GM23338 (cell line): ENCODE data around the gene POR. TPM values are rescaled to one million over a fixed set of nuclear protein-coding genes. Genes with fewer than 3 reads are reported as not detected.

ENCODE experiments used
- ATAC-seq: fragments of 200-7000 bp; cut with Tn5 transposase; 3 replicates; pipeline ENCODE4 v1.9.1; 2020
- DNase-seq: peaks from one replicate; pipeline ENCODE4 v3.0.0-alpha.2; 2015; ENCODE audit warnings: low spot score
- H2AFZ ChIP-seq: fragments of 200-600 bp; sonication (generic); 2 replicates; pipeline ENCODE4 v1.8.0; 2016; ENCODE audit warnings: antibody characterized with exemption, mild to moderate bottlenecking, moderate library complexity
- H3F3A ChIP-seq: fragments of 200-600 bp; sonication (generic); replicated peaks from 2 replicates; pipeline ENCODE4 v1.8.0; 2017; ENCODE audit warnings: antibody characterized with exemption, mixed run types, low read depth
- H3K27ac ChIP-seq: fragments of 200-600 bp; sonication (generic); 2 replicates; pipeline ENCODE4 v1.6.1; 2016; ENCODE audit warnings: low read depth
- H3K27me3 ChIP-seq: fragments of 200-600 bp; sonication (generic); 2 replicates; pipeline ENCODE4 v1.8.0; 2016; ENCODE audit warnings: mild to moderate bottlenecking, mixed run types, moderate library complexity; ENCODE audit not compliant: insufficient read depth
- H3K36me3 ChIP-seq: fragments of 200-600 bp; sonication (generic); 2 replicates; pipeline ENCODE4 v1.8.0; 2016; ENCODE audit warnings: mild to moderate bottlenecking; ENCODE audit not compliant: insufficient read depth
- H3K4me1 ChIP-seq: fragments of 200-600 bp; sonication (generic); 2 replicates; pipeline ENCODE4 v1.8.0; 2016; ENCODE audit warnings: mild to moderate bottlenecking, moderate library complexity; ENCODE audit not compliant: insufficient read depth
- H3K4me2 ChIP-seq: fragments of 200-600 bp; sonication (generic); 2 replicates; pipeline ENCODE4 v1.7.1; 2017; ENCODE audit warnings: mixed run types
- H3K4me3 ChIP-seq: fragments of 200-600 bp; sonication (generic); 2 replicates; pipeline ENCODE4 v1.6.1; 2016; ENCODE audit warnings: mixed run types
- H3K79me2 ChIP-seq: fragments of 200-600 bp; sonication (generic); replicated peaks from 2 replicates; pipeline ENCODE4 v1.8.0; 2017; ENCODE audit warnings: mild to moderate bottlenecking; ENCODE audit not compliant: insufficient read depth
- H3K9me2 ChIP-seq: fragments of 200-600 bp; sonication (generic); 2 replicates; pipeline ENCODE4 v1.8.0; 2017; ENCODE audit not compliant: insufficient read depth
- H4K20me1 ChIP-seq: fragments of 200-600 bp; sonication (generic); replicated peaks from 2 replicates; pipeline ENCODE4 v1.8.0; 2017; ENCODE audit warnings: mild to moderate bottlenecking; ENCODE audit not compliant: insufficient read depth
- H3K27ac Mint-ChIP-seq: 2 replicates; pipeline ENCODE4 v1.8.0; 2020; ENCODE audit warnings: inconsistent platforms, mild to moderate bottlenecking, moderate library complexity, mixed read lengths
- H3K27me3 Mint-ChIP-seq: 3 replicates; pipeline ENCODE4 v1.8.0; 2022; ENCODE audit warnings: low read depth, mild to moderate bottlenecking, moderate library complexity, mixed read lengths, inconsistent platforms; ENCODE audit not compliant: insufficient read depth, poor library complexity
- H3K36me3 Mint-ChIP-seq: 3 replicates; pipeline ENCODE4 v1.8.0; 2021; ENCODE audit warnings: low read depth, mild to moderate bottlenecking, inconsistent platforms, moderate library complexity, mixed read lengths
- H3K4me1 Mint-ChIP-seq: 3 replicates; pipeline ENCODE4 v1.8.0; 2020; ENCODE audit warnings: mild to moderate bottlenecking, inconsistent platforms, mixed read lengths
- H3K4me3 Mint-ChIP-seq: 3 replicates; pipeline ENCODE4 v1.8.0; 2021; ENCODE audit warnings: moderate library complexity, mild to moderate bottlenecking, inconsistent platforms, mixed read lengths
- H3K9me3 Mint-ChIP-seq: 3 replicates; pipeline ENCODE4 v1.8.0; 2020; ENCODE audit warnings: moderate library complexity, mild to moderate bottlenecking, inconsistent platforms, mixed read lengths
- CTCF ChIP-seq, 2 experiments: fragments of 200-600 bp in 1 of 2; sonication (generic) in 1 of 2; conservative IDR thresholded peaks; 2 replicates each; pipeline versions ENCODE4 v1.5.1 to v1.6.1; 2016 to 2017; ENCODE audit warnings: antibody characterized with exemption in 2 of 2, low read depth in 2 of 2, mild to moderate bottlenecking in 2 of 2, moderate library complexity in 1 of 2
- ETS1 ChIP-seq: IDR thresholded peaks from 2 replicates; pipeline ENCODE4 v1.6.1; 2016; ENCODE audit warnings: antibody characterized with exemption
- POLR2AphosphoS5 ChIP-seq: IDR thresholded peaks from 2 replicates; pipeline ENCODE4 v1.6.1; 2016; ENCODE audit warnings: antibody characterized with exemption, low read depth
- ZNF462 ChIP-seq: fragments of 250-450 bp; sonication (Bioruptor Pico); IDR thresholded peaks from 2 replicates; pipeline ENCODE4 v1.5.0; 2020; ENCODE audit warnings: mild to moderate bottlenecking, moderate library complexity
- polyA plus RNA-seq: library from polyadenylated mRNA; unstranded; fragments of >200 nt; fragmentation: Nextera tagmentation; extraction: Ambion mirVana; gene quantifications from 2 replicates; pipeline ENCODE4 v1.2.1, GENCODE V29; 2016
- total RNA-seq: library from RNA; depleted of rRNA; stranded (reverse); fragments of >200 nt; shearing (Covaris generic); gene quantifications from 2 replicates; pipeline ENCODE4 v1.2.3, GENCODE V29; 2014

POR gene
- total and polyA plus RNA-seq, 2 experiments from 2014 or later, result 126 to 164 TPM

- no peak for TF ChIP-seq ZNF462 (CRISPR knock-in tag)
Measured at GRCh38 chr7:75878312-75878768, 36.6 kb upstream of the POR start (continued).

- H3K27ac ChIP-seq, result peak within 1 kb of the TSS; percentile 73; the same call in 1 of the 2 replicates
- H2AFZ ChIP-seq, result peak within 1 kb of the TSS; percentile 86
- H3K27me3 ChIP-seq, result no peaks in the 10 kb centered on the region
Measured at GRCh38 chr7:75878769-75879611, 36.0 kb upstream of the POR start, which contains the start of gene RHBDD2. Gene RHBDD2 (plus strand): TSS chr7:75879034. CDS start chr7:75879083, 49 bp downstream.

More at GRCh38 chr7:75878769-75879611, 36.0 kb upstream of the POR start, which contains the start of gene RHBDD2:
- Histone ChIP-seq H3K79me2 (peaks cover 26% of the 10 kb centered on the region), H3F3A (peaks cover 7% of the 10 kb centered on the region; the same call in 1 of the 2 replicates), H3K4me1 (peaks cover 16% of the 10 kb centered on the region), H4K20me1 (peaks cover 14% of the 10 kb centered on the region), H3K4me2 (peak within 1 kb of the TSS; percentile 95), H3K36me3 (peaks cover 16% of the 10 kb centered on the region), H3K9me2 (no peaks in the 10 kb centered on the region), H3K4me3 (peak within 1 kb of the TSS; percentile 97)
- H3K27me3 Mint-ChIP-seq, result peaks cover 9% of the 10 kb centered on the region
- TF ChIP-seq CTCF (conservative IDR thresholded peaks at IDR 0.05; ENCODE audit: low read depth in 2 of 2) (no peak; a peak in 1 of 4 replicates), POLR2AphosphoS5 (peak; percentile 96), ZNF462 (CRISPR knock-in tag) (no peak), ETS1 (no peak)
- peak; percentile 94 for DNase-seq
- H3K4me1 Mint-ChIP-seq, result peaks cover 30% of the 10 kb centered on the region
- H3K27ac Mint-ChIP-seq, result peak within 1 kb of the TSS; percentile 89
- H3K4me3 Mint-ChIP-seq, result peak within 1 kb of the TSS; percentile 94
- H3K9me3 Mint-ChIP-seq, result no peaks in the 10 kb centered on the region
- peak; percentile 85 for ATAC-seq
- H3K36me3 Mint-ChIP-seq, result peaks cover 40% of the 10 kb centered on the region
